SU-DHL-6 (cell line): ENCODE measurements around the gene FAM47E.

Source experiments
- EZH2phosphoT487 ChIP-seq: fragments of 200-600 bp; sonication (generic), shearing (Covaris generic); conservative IDR thresholded peaks from 2 replicates; pipeline ENCODE4 v1.6.1; 2018; ENCODE audit warnings: mild to moderate bottlenecking, antibody characterized with exemption, low read length, moderate library complexity, mixed read lengths
- TF ChIP-seq, protein P1 (sequence below): fragments of 200-600 bp; sonication (generic); IDR thresholded peaks from one replicate; pipeline ENCODE4 v1.5.1; 2017; ENCODE audit warnings: antibody characterized with exemption, mild to moderate bottlenecking, low read length, moderate library complexity; ENCODE audit not compliant: insufficient read depth, poor library complexity, severe bottlenecking

DNA sequence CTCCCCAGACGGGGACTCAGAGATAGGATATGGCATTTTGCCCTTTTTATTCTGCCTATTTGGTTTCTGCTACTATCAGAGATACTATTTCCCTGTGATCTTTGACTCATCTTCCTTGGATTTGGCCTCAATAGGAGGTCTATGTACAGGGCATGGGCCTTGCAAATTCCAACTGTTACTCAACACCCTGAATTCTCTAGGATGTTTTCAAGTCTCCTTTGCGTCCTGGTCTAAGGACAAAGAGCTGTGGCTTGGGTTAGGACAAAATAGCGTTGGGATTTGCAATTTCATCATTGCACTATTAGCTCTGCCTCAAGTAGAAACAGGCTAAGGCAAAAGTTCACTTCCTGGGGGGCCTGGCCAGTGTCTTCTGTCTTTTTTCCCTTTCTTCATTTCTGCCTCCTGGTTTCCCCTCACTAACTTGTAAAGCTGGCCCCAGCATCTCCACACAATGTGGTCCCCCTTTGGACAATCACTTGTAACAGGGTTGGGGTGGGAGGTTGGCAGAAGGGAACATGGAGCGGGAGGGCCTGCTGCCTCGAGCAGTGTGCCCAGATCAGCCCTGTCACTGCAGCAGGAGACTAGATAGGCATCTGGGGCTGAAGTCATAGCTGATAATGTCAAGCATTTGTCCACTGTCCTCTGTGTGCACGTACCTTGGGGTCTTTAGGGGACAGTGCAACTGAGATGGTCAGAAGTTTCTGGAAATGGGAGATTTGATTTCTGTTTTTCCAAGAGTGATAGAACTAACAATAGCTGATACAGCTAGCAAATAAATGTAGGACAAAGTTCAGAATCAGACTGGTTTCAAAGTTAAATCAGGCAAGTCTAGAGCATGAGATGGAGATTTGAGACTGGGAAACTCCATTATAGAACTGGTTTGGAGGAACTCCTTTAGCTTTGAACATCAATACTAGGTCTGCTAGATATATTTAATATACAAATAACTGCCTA lies 29.2 kb downstream of the FAM47E start:
- TF ChIP-seq, protein P1, sequence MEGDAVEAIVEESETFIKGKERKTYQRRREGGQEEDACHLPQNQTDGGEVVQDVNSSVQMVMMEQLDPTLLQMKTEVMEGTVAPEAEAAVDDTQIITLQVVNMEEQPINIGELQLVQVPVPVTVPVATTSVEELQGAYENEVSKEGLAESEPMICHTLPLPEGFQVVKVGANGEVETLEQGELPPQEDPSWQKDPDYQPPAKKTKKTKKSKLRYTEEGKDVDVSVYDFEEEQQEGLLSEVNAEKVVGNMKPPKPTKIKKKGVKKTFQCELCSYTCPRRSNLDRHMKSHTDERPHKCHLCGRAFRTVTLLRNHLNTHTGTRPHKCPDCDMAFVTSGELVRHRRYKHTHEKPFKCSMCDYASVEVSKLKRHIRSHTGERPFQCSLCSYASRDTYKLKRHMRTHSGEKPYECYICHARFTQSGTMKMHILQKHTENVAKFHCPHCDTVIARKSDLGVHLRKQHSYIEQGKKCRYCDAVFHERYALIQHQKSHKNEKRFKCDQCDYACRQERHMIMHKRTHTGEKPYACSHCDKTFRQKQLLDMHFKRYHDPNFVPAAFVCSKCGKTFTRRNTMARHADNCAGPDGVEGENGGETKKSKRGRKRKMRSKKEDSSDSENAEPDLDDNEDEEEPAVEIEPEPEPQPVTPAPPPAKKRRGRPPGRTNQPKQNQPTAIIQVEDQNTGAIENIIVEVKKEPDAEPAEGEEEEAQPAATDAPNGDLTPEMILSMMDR: no peak
- no peak for TF ChIP-seq EZH2phosphoT487
